ENCODE results near the gene CDC5L.
"Not testable (repeated sequence)": the region's sequence is repeated elsewhere in the genome, so short reads cannot be mapped to it uniquely, and the experiment has no call there.

CDC5L gene

DNA sequence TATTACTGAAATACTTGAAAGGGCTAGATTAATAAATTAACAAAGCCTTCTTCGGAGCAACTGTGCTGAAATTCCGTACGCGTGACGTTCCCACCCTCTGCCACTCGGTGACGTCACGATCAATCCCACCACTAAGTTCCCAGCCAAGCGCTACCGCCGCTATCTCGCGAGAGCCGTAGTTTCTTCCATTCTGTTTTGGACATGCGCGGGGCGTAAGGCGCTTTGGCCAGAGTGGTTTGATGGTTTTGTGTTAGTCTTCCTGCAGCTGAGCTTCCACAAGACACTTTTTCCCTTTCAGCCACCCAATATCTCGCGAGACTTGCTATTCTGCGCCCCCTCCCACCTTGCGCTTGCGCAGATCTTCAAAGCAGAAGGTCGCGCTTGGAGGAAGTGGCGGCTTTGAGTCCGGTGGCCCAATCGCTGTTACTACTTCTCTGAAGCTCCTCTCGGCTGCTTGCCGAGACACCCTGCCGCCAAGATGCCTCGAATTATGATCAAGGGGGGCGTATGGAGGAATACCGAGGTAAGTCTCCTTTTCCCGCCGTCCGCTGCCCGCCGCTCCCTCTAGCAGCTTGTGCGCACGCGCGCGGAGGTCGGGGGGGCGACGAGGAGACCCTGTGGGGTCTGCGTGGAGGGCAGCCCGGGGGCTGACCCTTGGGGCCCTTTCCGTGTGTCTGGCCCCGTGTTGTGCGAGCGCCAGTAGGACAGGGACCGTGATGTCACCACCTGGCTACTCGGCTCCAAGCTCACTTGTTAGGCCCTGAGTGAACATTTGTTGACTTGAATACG, at the start of gene CDC5L:
Gene CDC5L, plus strand, starts transcription at position 361 of the 789 bp plus-strand sequence. Its CDS starts 118 bp downstream, at position 479.
- DNase-seq (ENCODE audit: low spot score) = peak; percentile 98

DNA sequence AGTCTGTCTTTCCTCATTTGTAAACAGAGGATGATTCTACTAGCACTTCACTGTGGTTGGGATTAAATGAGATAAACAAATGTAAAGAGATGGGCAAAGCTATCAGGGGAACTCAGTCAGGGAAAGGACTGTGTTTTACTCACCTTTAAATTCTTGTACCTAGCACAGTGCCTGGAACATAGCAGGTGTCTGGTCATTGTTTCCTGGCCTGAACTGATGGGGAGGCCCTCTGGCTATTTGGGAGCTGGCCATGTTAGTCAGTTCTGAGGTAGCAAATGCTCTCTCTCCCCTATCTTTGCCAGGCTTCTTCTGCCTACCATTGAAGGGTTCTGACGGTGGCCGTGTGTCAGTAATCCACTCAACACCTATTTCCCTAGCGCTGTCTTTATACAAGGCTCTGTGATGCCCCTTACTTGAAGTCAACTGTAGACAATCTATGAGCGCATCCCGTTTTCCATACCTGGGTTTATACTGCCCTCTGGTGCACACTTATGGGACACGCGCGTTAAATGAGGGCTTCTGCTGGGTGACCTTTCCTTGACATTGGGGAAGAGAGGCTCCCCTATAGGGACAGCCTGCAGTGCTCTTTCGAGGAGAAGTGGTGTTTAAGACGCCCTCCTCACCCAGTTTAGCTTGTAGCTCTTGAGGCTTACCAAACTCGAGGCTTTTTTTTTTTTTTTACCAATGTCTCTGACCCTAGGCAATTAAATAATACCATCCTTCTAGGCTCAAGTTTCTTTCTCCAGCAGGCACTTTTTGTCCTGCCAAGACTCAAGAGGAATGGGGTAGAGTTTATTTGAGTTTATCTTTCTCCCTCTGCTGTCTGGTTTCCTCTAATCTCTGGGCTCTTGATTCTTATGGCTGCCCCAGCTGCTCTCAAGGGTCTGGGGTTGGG, 49.0 kb upstream of the CDC5L start:
- peak; percentile 73 for DNase-seq (ENCODE audit: low spot score)

DNA sequence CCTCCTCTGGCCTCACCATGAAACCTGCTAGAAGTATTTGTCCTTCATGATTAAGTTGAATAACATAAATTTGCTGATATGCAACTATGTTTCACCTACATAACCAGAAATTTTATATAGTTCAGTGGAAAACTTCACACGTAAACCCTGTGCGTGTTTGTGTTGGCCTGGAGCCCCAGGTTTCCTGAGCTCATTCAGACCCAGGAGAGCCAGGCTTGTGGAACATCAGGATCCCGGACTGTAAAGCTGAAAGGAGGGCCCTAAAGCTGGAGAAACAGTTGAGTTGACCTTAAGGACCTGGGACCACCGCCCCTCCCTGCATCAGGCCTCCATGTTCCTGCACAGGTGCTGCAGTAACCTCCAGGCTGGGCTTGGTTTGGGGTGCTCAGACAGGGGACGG, 48.2 kb upstream of the CDC5L start:
- DNase-seq (ENCODE audit: low spot score) = no peak

DNA sequence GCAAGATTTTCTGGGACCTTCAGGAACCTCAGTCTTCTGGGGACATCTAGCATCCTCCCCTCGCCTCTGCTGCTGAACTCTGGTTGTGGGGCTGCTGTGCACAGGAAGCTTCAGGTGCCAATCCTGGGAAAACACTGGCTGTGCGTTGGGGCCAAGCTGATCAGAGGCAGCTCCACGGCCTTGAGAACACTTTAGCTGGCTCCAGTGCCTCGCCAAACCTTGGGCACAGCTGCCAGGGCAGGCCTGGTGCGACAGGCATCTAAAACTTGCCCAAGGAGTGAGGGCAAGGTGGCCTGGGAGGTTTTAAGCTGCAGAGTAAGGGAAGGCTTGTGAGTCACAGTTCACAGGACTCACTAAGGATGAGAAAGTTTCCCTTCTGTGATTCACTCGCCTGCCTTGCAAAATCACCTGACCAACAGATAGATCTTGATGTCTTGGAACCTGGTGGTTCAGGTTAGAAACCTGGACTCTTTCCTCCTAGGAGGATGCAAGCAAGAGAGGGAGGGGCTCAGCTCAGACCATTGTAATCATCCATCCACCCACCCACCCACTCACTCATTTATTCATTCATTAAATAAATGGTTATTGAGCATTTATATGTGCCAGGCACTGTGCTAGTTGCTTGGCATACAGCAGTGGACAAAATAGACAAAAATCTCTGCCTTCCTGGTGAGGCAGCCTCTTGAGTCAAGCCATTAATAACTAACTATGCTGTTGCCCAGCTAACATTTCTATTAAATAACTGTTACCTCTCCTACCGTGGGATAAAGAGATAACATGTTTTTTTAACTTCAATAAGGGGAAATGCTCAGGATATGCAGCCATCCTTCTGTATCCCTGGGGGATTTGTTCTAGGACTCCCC, 47.5 kb upstream of the CDC5L start:
- peak; percentile 6 for DNase-seq (ENCODE audit: low spot score)

DNA sequence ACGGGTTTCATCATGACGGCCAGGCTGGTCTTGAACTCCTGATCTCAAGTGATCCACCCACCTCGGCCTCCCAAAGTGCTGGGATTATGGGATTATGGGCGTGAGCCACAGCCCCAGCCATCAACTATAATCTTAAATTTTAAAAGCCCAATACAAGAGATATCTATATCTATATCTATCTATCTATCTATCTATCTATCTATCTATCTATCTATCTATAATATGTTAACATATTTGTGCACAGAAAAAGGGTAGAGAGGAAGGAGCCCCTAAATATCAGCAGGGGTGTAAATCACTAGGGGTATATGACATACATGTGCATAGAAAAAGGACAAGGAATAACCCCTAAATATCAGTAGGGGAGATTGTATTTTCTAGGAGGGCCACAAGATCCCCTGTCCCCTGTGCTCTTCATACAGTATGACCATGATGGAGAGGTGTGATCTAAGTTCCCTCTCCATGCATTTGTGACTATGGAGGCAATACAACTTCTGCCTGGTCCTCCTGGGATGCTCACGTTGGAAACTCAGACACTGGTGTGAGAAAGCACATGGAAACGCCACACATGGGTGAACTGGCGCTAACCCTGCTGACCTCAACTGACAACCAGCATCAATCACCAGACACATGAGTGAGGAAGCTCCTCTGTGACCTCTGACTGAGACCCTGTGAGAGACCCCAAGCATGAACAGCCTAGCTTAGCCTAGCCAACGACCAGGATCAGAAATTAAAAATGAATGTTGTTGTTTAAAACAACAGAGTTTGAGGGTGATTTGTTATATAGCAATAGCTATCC, 46.2 kb upstream of the CDC5L start:
- no peak for DNase-seq (ENCODE audit: low spot score)

DNA sequence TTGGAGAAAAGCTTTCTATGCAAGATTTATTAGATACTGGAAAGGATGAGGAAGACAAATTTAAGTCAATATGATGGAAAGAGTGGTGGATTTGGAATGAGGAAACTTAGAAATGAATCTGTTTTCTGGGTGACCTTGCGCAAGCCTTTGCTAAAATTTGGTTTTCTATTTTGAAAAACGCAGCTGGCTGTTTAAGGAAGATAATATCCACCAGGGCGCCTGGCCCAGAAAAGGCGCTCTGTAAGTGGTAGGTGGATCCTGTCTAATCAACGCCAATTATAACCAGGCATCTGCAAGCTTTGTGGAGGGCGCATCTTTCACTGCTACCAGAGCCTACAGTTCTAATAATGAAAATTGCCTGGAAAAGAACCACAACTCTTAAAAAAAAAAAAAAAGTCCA, 45.5 kb upstream of the CDC5L start:
- no peak for DNase-seq (ENCODE audit: low spot score)

DNA sequence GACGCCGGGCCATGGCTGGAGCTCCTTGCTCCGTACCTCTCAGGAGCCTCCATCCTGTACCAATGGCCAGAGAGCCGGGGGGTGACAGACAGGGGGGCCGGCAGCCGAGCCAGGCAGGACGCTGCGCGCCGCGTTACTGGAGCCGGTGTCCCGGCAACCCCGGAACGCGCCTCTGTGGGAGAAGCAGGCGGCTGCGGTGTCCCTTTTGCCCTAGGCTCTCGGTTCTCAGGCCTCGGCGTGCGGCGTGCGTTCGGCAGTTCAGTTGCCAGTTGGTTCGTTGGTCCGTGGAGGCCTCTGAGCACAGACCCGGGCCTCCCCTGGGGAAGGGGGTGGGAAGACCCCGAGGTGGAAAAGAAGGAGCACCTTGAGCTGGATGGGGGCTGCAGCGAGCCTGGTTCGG, 45.0 kb upstream of the CDC5L start, which contains the start of gene SPATS1:
Gene SPATS1, plus strand, starts transcription at position 162 of the 400 bp plus-strand sequence. CDS start 446 bp downstream, outside the sequence.
- no peak for DNase-seq (ENCODE audit: low spot score)

DNA sequence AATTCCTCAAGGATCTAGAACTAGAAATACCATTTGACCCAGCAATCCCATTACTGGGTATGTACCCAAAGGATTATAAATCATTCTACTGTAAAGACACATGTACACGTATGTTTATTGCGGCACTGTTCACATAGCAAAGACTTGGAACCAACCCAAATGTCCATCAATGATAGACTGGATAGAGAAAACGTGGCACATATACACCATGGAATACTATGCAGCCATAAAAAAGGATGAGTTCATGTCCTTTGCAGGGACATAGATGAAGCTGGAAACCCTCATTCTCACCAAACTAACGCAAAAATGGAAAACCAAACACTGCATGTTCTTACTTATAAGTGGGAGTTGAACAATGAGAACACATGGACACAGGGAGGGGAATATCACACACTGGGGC, 40.7 kb upstream of the CDC5L start:
- not testable (repeated sequence) for DNase-seq (ENCODE audit: low spot score)

DNA sequence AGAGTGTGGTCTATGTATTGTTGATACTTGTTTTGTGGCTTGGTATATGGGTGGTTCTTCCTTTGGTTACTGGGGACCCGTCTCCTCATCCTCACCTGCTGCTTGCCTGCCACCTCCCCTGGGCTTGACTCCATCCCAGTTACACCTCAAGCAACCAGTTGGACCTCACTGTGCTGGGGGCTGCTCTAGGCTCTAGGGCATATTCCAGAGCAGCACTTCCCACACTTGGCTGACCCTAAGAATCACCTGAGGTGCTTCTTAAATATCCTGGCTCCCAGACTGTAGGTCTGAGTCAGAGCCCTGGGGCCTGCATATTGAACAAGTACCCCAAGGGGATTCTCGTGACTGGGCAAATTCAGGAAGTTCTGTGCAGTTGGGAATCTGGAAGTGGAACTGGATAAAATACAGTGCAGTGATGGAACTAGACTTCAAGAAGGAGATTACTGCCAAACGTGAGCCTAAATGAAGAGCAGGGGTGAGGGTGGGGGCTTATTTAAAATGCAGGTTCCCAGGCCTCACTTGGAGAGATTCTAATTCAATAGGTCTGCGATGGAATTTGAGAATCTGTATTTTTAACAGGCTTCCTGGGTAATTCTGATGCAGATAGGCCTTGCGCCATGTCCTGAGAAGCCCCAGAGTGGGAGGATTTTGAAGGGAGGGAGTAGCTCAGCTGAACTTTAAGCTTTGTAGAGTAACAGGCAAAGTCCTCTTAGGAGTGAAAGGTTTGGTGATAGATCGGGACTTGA, 37.4 kb upstream of the CDC5L start:
- DNase-seq (ENCODE audit: low spot score) = no peak

DNA sequence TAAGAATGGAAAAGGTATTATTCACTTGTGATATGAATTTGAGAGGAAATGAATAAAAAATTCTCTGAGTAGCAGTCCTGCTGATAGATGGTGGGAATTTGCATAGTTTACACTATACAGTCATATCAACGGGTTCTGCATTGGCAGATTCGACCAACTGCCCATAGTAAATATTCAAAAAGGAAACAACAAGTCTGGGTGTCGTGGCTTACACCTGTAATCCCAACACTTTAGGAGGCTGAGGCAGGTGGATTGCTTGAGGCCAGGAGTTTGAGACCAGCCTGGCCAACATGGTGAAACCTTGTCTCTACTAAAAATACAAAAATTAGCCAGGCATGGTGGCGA, 36.9 kb upstream of the CDC5L start:
- not testable (repeated sequence) for DNase-seq (ENCODE audit: low spot score)

DNA sequence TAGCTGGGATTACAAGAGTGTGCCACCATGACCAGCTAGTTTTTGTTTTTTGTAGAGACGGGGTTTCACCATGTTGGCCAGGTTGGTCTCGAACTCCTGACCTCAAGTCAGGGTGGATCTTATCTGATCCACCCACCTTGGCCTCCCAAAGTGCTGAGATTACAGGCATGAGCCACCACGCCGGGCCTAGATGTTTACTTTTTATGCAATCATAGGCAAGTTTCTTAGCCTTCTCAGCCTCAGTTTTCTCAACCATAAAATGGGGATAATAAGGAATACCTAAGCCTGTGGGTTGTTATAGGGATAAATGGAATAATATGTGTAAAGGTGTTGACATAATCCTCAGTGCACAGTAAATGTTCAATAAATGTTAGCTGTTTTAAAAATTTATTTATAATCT, 35.2 kb upstream of the CDC5L start:
- DNase-seq (ENCODE audit: low spot score) = no peak

DNA sequence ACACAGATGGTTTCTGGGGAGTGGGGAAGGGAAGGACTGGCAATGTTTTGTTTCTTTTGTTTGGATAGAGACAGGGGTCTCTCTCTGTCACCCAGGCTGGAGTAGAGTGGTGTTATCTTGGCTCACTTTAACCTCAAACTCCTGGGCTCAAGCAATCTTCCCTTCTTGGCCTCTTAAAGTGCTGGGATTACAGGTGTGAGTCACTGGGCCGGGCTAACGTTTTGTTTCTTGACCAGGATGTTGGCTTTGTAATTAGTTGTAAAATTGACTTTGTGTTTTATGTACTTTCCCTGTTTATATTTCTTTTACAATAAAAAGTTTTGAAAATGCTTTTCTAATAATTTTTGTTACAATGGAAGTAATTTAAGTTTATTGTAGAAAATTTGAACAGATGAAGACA, 34.2 kb upstream of the CDC5L start:
- no peak for DNase-seq (ENCODE audit: low spot score)

DNA sequence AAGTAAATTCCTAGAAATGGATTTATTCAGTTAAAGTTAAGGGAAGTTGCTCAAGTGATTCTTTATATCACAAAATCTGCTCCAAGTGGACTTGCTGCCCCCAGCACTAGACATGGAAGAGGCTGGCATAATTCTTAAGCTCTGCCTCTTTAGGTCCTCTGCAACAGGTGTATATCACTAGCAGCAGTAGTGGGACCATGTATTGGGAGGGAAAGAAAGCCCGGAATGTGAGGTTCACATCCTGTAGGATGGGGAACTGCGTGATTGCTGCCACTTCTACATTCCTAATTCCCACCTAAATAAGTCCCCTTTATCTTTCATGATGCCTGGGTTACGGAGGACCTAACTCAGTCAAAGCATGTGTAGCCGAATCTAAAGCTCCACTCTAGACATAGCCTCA, 31.9 kb upstream of the CDC5L start:
- no peak for DNase-seq (ENCODE audit: low spot score)

DNA sequence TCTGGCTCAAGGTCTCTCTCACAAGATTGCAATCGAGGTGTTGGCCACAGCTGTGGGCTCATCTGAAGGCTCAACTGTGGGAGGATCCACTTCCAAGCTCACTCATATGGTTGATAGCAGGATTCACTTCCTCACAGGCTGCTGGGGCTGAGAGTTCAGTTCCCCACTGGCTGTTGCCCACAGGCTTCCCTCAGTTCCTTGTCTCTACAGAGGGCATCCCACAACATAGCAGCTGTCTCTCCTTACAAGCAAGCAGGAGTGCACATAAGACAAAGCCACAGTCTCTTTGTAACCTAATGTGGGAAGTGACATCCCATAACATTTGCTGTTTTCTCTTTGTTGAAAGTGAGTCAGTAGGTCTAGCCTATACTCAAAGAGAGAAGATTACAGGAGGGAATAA, 31.0 kb upstream of the CDC5L start:
- DNase-seq (ENCODE audit: low spot score) = no peak

DNA sequence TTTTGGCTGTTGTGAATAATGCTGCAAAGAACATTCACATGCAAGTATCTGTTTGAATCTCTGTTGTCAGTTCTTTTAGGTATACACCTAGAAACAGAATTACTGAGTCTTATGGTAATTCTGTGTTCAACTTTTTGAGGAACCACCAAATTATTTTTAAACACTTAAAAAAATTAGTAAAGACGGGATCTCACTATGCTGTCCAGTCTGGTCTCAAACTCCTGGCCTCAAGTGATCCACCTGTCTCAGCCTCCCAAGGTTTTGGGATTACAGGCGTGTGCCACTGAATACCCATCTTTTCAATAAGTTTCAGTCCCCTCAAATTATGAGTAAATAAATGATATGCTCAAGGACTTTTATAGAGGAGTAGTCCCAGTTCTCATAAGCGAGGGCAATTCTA, 27.5 kb upstream of the CDC5L start:
- DNase-seq (ENCODE audit: low spot score) = no peak

DNA sequence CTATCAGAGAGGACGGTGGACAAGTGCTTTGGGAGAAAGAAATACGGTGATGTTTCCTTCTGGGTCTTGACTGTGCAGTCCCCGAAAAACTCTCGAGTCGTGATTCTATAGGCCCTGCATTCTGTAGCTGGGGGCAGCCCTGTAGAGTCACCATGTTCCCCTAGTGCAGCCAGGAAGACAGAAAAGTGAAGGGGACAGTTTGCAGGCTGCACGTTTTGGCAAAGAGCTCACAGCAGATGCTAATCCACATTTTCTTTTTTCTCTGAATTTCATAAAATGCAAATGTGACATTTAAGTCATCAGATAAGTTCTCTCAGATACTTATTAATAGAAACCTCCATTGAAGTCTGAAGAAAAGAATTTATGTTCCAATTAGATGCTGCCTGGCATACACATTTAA, 25.6 kb upstream of the CDC5L start:
- DNase-seq (ENCODE audit: low spot score) = no peak

DNA sequence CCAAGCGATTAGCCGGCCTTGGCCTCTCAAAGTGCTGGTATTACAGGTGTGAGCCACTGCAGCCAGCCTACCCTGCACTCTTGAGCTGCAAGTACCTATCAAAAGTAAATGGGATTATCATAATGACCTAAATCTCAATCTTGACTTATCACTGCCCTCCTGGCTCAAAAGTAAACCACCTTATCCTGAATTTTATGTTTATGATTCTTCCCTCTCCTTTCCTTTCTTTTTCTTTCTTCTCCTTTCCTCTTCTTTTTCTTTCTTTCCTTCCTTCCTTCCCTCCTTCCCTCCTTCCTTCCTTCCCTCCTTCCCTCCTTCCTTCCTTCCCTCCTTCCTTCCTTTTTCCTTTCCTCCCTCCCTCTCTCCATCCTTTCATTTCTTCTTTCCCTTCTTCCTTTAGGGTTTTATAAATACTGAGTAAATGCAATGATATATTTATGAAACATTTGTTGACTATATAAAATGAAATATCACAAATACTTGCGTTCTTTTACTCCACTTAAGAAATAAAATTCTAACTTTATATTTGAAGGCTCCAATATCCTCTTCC, 24.1 kb upstream of the CDC5L start:
- DNase-seq (ENCODE audit: low spot score) = no peak

DNA sequence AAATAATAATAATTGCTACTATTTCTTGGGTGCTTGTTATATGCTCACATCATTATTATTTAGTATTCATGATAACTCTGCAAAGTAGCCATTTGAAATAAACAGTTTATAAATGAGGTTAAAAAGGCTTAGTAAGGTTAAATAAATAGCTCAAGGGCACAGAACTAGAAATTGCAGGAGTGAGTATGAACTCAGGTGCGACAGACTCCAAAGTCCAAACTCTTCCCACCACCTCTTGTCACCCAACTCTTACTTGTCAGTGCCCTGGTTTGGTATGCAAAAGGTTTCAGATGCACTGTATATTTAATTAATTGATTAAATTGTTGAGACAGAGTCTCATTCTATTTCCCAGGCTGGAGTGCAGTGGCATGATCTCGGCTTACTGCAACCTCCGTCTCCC, 20.7 kb upstream of the CDC5L start:
- DNase-seq (ENCODE audit: low spot score) = no peak

DNA sequence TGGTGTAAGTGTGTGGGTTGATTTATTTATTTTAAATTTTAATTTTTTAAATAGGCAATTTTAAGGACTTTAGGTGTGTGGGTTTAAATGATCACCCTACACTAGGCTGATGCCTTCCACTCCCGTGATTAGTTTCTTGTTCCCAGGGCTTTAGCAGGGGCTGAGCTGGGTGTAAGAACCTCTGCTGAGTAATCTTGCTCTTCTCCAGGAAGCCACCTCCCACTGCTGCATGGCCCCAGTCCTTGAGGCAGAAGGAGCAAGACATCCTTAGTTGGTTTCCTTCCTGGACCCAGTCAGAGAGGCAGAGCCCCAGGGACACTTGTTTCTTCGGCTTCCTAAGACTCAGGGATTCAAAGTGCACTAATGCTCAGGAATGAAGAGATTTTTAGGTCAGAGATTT, 19.8 kb upstream of the CDC5L start:
- no peak for DNase-seq (ENCODE audit: low spot score)

DNA sequence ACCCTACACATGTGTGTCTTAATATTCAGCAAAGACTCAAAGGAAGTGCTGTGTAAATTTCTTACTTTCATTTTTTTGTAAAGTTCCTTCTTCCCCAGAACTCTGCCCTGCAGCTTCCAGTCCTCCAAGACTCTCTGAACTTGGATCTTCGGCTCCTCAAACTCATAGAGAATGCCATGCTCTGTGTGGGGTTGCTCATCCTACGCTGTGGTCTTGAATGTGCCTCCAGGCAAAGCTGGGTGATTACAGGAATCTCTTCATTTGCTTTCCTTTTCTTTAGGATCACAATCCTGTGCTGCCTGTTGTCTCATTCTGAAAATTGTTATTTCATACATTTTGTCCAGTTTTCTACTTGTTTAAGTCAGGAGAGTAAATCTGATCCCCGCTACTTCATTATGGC, 14.5 kb upstream of the CDC5L start:
- DNase-seq (ENCODE audit: low spot score) = no peak

All from activated CD4-positive, alpha-beta T cell treated with anti-CD3 and anti-CD28 coated beads, Interleukin-2, Interleukin-4, amounts not matched to agents 100 ng/mL and 50 ng/mL, durations not matched to agents 16 hours and 8 hours (primary cell).